Loucy (cell line): ENCODE data around the gene BRD9.

Experiments
- CTCF ChIP-seq: fragments of 200-600 bp; sonication (generic); conservative IDR thresholded peaks from 2 replicates; pipeline ENCODE4 v1.5.1; 2014; ENCODE audit warnings: mild to moderate bottlenecking, antibody characterized with exemption, low read length
- EZH2phosphoT487 ChIP-seq: fragments of 200-600 bp; IDR thresholded peaks from 2 replicates; pipeline ENCODE4 v1.6.1; 2018; ENCODE audit warnings: antibody characterized with exemption, mild to moderate bottlenecking, moderate library complexity, borderline replicate concordance

DNA sequence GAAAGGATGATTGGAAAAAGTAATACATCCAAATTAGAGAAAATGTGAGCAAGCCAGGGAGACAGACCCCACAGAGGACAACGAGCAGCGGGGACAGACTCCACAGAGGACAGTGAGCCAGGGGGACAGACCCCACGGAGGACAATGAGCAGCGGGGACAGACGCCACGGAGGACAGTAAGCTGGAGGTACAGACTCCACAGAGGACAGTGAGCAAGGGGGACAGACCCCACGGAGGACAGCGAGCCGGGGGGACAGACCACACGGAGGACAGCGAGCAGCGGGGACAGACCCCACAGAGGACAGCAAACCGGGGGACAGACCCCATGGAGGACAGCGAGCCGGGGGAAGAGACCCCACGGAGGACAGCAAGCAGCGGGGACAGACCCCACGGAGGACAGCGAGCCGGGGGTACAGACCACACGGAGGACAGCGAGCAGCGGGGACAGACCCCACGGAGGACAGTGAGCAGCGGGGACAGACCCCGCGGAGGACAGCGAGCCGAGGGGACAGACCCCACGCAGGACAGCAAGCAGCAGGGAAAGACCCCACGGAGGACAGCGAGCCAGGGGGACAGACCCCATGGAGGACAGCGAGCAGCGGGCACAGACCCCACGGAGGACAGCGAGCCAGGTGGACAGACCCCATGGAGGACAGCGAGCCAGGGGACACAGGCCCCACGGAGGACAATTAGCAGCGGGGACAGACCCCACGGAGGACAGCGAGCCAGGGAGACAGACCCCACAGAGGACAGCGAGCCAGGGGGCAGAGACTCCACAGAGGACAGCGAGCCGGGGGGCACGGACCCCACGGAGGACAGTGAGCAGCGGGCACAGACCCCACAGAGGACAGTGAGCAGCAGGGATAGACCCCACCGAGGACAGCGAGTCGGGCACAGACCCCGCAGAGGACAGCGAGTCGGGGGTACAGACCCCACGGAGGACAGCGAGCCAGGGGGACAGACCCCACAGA is 39.9 kb downstream of the BRD9 start:
- TF ChIP-seq CTCF: no peak
- no peak for TF ChIP-seq EZH2phosphoT487
